Daoy (cell line): Measurements from ENCODE around the gene KCNMA1. TPM values are rescaled to one million over a fixed set of nuclear protein-coding genes. Genes with fewer than 3 reads are reported as not detected.

Experiments
- DNase-seq: peaks from one replicate; pipeline ENCODE4 v3.0.0-alpha.2; 2015; ENCODE audit warnings: low read depth
- total RNA-seq: library from RNA; depleted of rRNA; stranded (reverse); fragments of >200 nt; shearing (Covaris generic); gene quantifications from 2 replicates; pipeline ENCODE4 v1.2.3, GENCODE V29; 2014

Gene KCNMA1
- total RNA-seq, 1 experiment from 2014 or later = 28.8 TPM

GRCh38 chr10:77448226-77448625 lies 189.4 kb downstream of the KCNMA1 start:
- DNase-seq = no peak

GRCh38 chr10:77446700-77447099 lies 190.9 kb downstream of the KCNMA1 start:
- no peak for DNase-seq

GRCh38 chr10:77445547-77445946 lies 192.1 kb downstream of the KCNMA1 start:
- DNase-seq = no peak

- DNase-seq = no peak
Measured at GRCh38 chr10:77444041-77444440, 193.6 kb downstream of the KCNMA1 start.

- DNase-seq = no peak
Measured at GRCh38 chr10:77442699-77443189, 194.9 kb downstream of the KCNMA1 start.

- DNase-seq = no peak
Measured at GRCh38 chr10:77441353-77442166, 196.0 kb downstream of the KCNMA1 start.

- DNase-seq = no peak
Measured at GRCh38 chr10:77436257-77436975, 201.2 kb downstream of the KCNMA1 start.

GRCh38 chr10:77433546-77433945 lies 204.1 kb downstream of the KCNMA1 start:
- DNase-seq = no peak

- no peak for DNase-seq
Measured at GRCh38 chr10:77431980-77432797, 205.4 kb downstream of the KCNMA1 start.

GRCh38 chr10:77431209-77431611 lies 206.4 kb downstream of the KCNMA1 start:
- no peak for DNase-seq

GRCh38 chr10:77430530-77430929 lies 207.1 kb downstream of the KCNMA1 start:
- no peak for DNase-seq

GRCh38 chr10:77428691-77429395 lies 208.8 kb downstream of the KCNMA1 start:
- DNase-seq = peak; percentile 50

- no peak for DNase-seq
Measured at GRCh38 chr10:77424257-77424656, 213.4 kb downstream of the KCNMA1 start.

- DNase-seq = no peak
Measured at GRCh38 chr10:77422491-77423338, 214.9 kb downstream of the KCNMA1 start.

GRCh38 chr10:77421591-77421990 lies 216.0 kb downstream of the KCNMA1 start:
- DNase-seq = no peak

GRCh38 chr10:77420947-77421523 lies 216.6 kb downstream of the KCNMA1 start:
- no peak for DNase-seq

GRCh38 chr10:77419979-77420378 lies 217.6 kb downstream of the KCNMA1 start:
- DNase-seq = no peak

- DNase-seq = no peak
Measured at GRCh38 chr10:77419056-77419455, 218.6 kb downstream of the KCNMA1 start.

GRCh38 chr10:77417806-77418640 lies 219.6 kb downstream of the KCNMA1 start:
- DNase-seq = no peak
